ENCODE data around the gene HMX3. TPM values are rescaled to one million over a fixed set of nuclear protein-coding genes. Genes with fewer than 3 reads are reported as not detected.

The HMX3 gene
- total and polyA plus RNA-seq, 2 experiments from 2014 or later, result 0.35 TPM; not detected in 1

- TF ChIP-seq REST (IDR thresholded peaks at IDR 0.05; ENCODE audit: unreplicated experiment), result no peak
- TF ChIP-seq JUNB (IDR thresholded peaks at IDR 0.05; ENCODE audit: unreplicated experiment), result no peak
- no peak for TF ChIP-seq STAT1 (IDR thresholded peaks at IDR 0.05; ENCODE audit: unreplicated experiment)
- no peak for TF ChIP-seq ZNF462 (CRISPR knock-in tag; IDR thresholded peaks at IDR 0.05)
These were observed 33.1 kb upstream of the HMX3 start (continued) for GRCh38 chr10:123102673-123103072.

- Histone ChIP-seq H3K9me2 (ENCODE audit: insufficient read depth) (no peaks in the 10 kb centered on the region), H3K27ac (ENCODE audit: low read depth) (no peak overlapping the region), H3K4me3 (no peak overlapping the region), H3K27me3 (ENCODE audit: insufficient read depth) (no peaks in the 10 kb centered on the region), H3K4me2 (no peak overlapping the region; the same call in 1 of the 2 replicates), H2AFZ (peak overlapping the region; percentile 66; the same call in 1 of the 2 replicates), H3F3A (replicated peaks; ENCODE audit: low read depth) (no peaks in the 10 kb centered on the region), H4K20me1 (replicated peaks; ENCODE audit: insufficient read depth) (no peaks in the 10 kb centered on the region), H3K36me3 (ENCODE audit: insufficient read depth) (no peaks in the 10 kb centered on the region), H3K4me1 (ENCODE audit: insufficient read depth) (peaks cover 13% of the 10 kb centered on the region; the same call in 1 of the 2 replicates), H3K79me2 (replicated peaks; ENCODE audit: insufficient read depth) (no peaks in the 10 kb centered on the region)
- no peaks in the 10 kb centered on the region for H3K36me3 Mint-ChIP-seq (ENCODE audit: low read depth)
- H3K4me1 Mint-ChIP-seq, result peaks cover 20% of the 10 kb centered on the region
- DNase-seq (ENCODE audit: low spot score), result no peak
- ATAC-seq, result peak; percentile 26; the same call in 1 of the 3 replicates
- no peak overlapping the region for H3K4me3 Mint-ChIP-seq
- H3K27ac Mint-ChIP-seq, result no peak overlapping the region
- H3K27me3 Mint-ChIP-seq (ENCODE audit: insufficient read depth, low read depth, poor library complexity), result peaks cover 14% of the 10 kb centered on the region
- no peaks in the 10 kb centered on the region for H3K9me3 Mint-ChIP-seq
- no peak for TF ChIP-seq ZNF114 (CRISPR knock-in tag; IDR thresholded peaks at IDR 0.05)
- no peak for TF ChIP-seq ZNF331 (CRISPR knock-in tag; IDR thresholded peaks at IDR 0.05; ENCODE audit: low read depth)
- no peak for TF ChIP-seq NANOG (IDR thresholded peaks at IDR 0.05; ENCODE audit: borderline replicate concordance)
These were observed 31.8 kb upstream of the HMX3 start for GRCh38 chr10:123103944-123104343.

All from GM23338 (cell line).